Motor neuron (in vitro differentiated cells): ENCODE data around the gene SPINK8. TPM values are rescaled to one million over a fixed set of nuclear protein-coding genes. Genes with fewer than 3 reads are reported as not detected.
A peak's percentile ranks its signal among the peaks of the same experiment; 100 is the strongest.

Experiments
- ATAC-seq, 8 experiments: fragments of 200-7000 bp; cut with Tn5 transposase; replicated peaks in 6 of 8; 2 replicates each; pipeline ENCODE4 v1.8.0; 2021; ENCODE audit warnings: mild to moderate bottlenecking in 8 of 8, moderate library complexity in 8 of 8
- H3K27ac ChIP-seq, 2 donors: fragments of 250-450 bp; sonication (Bioruptor Pico); 2 replicates each; pipeline ENCODE4 v1.9.0; 2021; ENCODE audit warnings: antibody characterized with exemption in 2 of 2, mild to moderate bottlenecking in 2 of 2, moderate library complexity in 1 of 2
- H3K4me1 ChIP-seq, 2 donors: fragments of 250-450 bp; sonication (Bioruptor Pico); replicated peaks in 1 of 2; 2 replicates each; pipeline ENCODE4 v1.6.1; 2021; ENCODE audit warnings: antibody characterized with exemption in 2 of 2, mild to moderate bottlenecking in 2 of 2, moderate library complexity in 1 of 2
- H3K4me3 ChIP-seq, 5 donors: fragments of 250-450 bp; sonication (Bioruptor Pico); 2 replicates each; pipeline ENCODE4 v1.9.0; 2021; ENCODE audit warnings: antibody characterized with exemption in 5 of 5, mild to moderate bottlenecking in 5 of 5, moderate library complexity in 4 of 5
- WGBS, 10 experiments: fragments of 450-650 bp; shearing (Covaris generic); methylation state at CpG; one replicate each; pipeline ENCODE4 v1.0.0; 2022; 5-methylcytosine and 5-hydroxymethylcytosine counted together
- in situ Hi-C, 9 experiments: fragments of 400-800 bp; cut with MboI; loops; one replicate each; pipeline ENCODE4 v1.15.0; 2021; ENCODE audit warnings: low sequenced_read_pairs in 9 of 9, low pct_unique_long_range_greater_than_20kb in 2 of 9; ENCODE audit not compliant: unreplicated experiment in 9 of 9
- total RNA-seq, 8 experiments: library from RNA; unstranded; fragments of 300-600 nt; gene quantifications; 2 replicates each; pipeline versions ENCODE4 v1.2.3 to v1.2.4, GENCODE V29; 2022

Gene SPINK8
- total RNA-seq, 8 experiments from 2014 or later: not detected

DNA sequence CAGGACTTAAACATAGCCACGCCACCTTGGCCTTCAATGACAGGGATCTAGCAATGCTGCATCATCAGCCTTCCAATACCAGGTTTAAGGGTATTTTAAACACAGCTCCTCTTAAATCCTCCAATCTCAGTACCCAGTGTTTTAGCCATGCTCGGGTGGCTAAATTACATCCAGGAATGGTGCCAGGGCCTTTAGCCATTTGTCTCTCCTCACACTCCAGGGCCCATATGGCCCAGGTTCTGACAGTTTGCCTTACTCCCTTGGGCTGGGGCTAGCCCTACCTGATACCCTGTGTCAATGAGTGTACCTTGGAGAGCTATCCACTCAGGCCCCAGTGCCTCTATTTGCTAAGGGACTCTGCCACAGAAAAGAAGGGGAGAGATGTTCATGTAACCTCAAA lies 63.2 kb downstream of the SPINK8 start:
- H3K4me1 ChIP-seq: peaks cover 0 to 3% of the 10 kb centered on the region in 2 donors
- H3K27ac ChIP-seq: no peak overlapping the region
- no peak for ATAC-seq
- in situ Hi-C loops: loop anchor here in 5 of 9 experiments (10.0 to 25.0 kb wide), 2 partner anchors 164 to 167 kb away; partner anchors contain the start of genes PLXNB1 (in 5 of the 5), ATRIP (in 4 of the 5), CCDC51 (in 4 of the 5) and TMA7 (in 4 of the 5)
- 50 to 100% (median 100%) methylated on average over 1 to 2 of the region's 2 CpGs; no CpG with 5 or more reads in 3 of the 10 experiments for WGBS, 10 experiments
- H3K4me3 ChIP-seq: no peak overlapping the region

DNA sequence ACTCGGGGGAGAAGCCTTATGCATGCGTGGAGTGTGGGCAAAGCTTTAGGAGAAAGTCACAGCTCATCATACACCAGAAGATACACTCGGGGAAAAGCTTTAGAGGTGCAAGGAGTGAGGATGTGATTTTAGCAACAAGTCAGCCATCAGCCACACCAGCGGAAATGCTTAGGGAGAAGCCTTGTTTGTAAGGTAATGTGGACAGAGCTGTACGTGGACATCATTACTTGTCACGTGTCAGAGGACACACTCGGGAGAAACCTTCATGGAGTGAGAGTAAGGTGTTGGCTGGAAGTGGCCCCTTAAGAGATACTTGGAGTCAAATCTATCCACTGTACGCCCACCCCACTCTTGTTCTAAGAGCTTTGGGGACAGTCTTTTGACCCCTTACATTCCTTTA lies 63.9 kb downstream of the SPINK8 start:
- no peak for ATAC-seq
- Histone ChIP-seq H3K27ac (no peak overlapping the region), H3K4me3 (no peak overlapping the region), H3K4me1 (peaks cover 0 to 3% of the 10 kb centered on the region in 2 donors)
- WGBS, 10 experiments: 80 to 94% (median 90%) methylated on average over 1 to 6 of the region's 8 CpGs; no CpG with 5 or more reads in 5 of the 10 experiments
- in situ Hi-C loops: loop anchor here in 5 of 9 experiments (10.0 to 25.0 kb wide), 2 partner anchors 165 to 168 kb away; partner anchors contain the start of genes PLXNB1 (in 5 of the 5), ATRIP (in 4 of the 5), CCDC51 (in 4 of the 5) and TMA7 (in 4 of the 5)

DNA sequence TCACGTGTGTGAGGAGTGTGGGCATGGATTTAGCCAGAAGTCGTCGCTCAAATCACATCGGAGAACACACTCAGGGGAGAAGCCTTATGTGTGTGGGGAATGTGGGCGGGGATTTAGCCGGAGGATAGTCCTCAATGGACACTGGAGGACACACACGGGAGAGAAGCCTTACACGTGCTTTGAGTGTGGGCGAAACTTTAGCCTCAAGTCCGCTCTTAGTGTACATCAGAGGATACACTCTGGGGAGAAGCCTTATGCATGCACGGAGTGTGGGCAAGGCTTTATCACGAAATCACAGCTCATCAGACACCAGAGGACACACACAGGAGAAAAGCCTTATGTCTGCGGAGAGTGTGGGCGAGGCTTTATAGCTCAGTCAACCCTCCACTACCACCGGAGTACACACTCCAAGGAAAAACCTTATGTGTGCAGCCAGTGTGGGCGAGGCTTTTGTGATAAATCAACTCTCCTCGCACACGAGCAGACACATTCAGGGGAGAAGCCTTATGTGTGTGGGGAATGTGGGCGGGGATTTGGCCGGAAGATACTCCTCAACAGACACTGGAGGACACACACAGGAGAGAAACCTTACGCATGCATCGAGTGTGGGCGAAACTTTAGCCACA lies 64.4 kb downstream of the SPINK8 start:
- Histone ChIP-seq H3K4me3 (no peak overlapping the region), H3K4me1 (peaks cover 0 to 3% of the 10 kb centered on the region in 2 donors), H3K27ac (no peak overlapping the region)
- ATAC-seq: peak in 4 of 8 experiments; percentile 30 to 53 (median 48)
- in situ Hi-C loops: loop anchor here in 5 of 9 experiments (10.0 to 25.0 kb wide), 2 partner anchors 166 to 168 kb away; partner anchors contain the start of genes PLXNB1 (in 5 of the 5), ATRIP (in 4 of the 5), CCDC51 (in 4 of the 5) and TMA7 (in 4 of the 5)
- 77 to 100% (median 95%) methylated on average over 1 to 13 of the region's 23 CpGs; no CpG with 5 or more reads in 5 of the 10 experiments for WGBS, 10 experiments

DNA sequence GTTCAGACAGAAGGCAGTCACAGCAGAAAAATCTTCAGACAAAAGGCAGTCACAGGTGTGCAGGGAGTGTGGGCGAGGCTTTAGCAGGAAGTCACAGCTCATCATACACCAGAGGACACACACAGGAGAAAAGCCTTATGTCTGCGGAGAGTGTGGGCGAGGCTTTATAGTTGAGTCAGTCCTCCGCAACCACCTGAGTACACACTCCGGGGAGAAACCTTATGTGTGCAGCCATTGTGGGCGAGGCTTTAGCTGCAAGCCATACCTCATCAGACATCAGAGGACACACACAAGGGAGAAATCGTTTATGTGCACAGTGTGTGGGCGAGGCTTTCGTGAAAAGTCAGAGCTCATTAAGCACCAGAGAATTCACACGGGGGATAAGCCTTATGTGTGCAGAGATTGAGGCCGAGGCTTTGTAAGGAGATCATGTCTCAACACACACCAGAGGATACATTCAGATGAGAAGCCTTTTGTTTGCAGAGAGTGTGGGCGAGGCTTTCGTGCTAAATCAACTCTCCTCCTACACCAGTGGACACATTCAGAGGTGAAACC lies 65.0 kb downstream of the SPINK8 start:
- no peak overlapping the region for H3K27ac ChIP-seq

DNA sequence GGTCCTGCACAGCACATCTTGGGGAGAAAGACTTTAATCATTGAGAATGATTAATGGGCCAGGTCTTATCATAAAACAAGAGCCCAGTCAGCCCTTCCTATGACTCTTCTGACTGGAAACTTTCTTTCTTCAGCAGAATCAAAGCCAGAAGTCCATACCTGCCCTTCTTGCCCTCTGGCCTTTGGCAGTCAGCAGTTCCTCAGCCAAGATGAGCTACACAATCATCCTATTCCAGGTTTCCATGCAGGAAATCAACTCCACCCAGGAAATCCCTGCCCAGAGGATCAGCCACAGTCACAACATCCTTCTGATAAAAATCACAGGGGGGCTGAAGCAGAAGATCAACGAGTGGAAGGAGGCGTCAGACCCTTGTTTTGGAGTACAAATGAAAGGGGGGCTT lies 65.7 kb downstream of the SPINK8 start:
- ATAC-seq: no peak
- Histone ChIP-seq H3K4me3 (no peak overlapping the region), H3K27ac (no peak overlapping the region), H3K4me1 (peaks cover 0 to 3% of the 10 kb centered on the region in 2 donors)
- in situ Hi-C loops: loop anchor here in 5 of 9 experiments (10.0 to 25.0 kb wide), 2 partner anchors 167 to 170 kb away; partner anchors contain the start of genes PLXNB1 (in 5 of the 5), ATRIP (in 4 of the 5), CCDC51 (in 4 of the 5) and TMA7 (in 4 of the 5)
- WGBS, 10 experiments: 27 to 100% (median 71%) methylated on average over 1 to 2 of the region's 2 CpGs; no CpG with 5 or more reads in 6 of the 10 experiments

More for the DNA sequence above, 65.0 kb downstream of the SPINK8 start:
- no peak overlapping the region for H3K4me3 ChIP-seq
- in situ Hi-C loops: loop anchor here in 5 of 9 experiments (10.0 to 25.0 kb wide), 2 partner anchors 166 to 169 kb away; partner anchors contain the start of genes PLXNB1 (in 5 of the 5), ATRIP (in 4 of the 5), CCDC51 (in 4 of the 5) and TMA7 (in 4 of the 5)
- H3K4me1 ChIP-seq: peaks cover 0 to 3% of the 10 kb centered on the region in 2 donors
- ATAC-seq: peak in 7 of 8 experiments; percentile 25 to 65 (median 52)
- 67 to 94% (median 86%) methylated on average over 1 to 10 of the region's 13 CpGs; no CpG with 5 or more reads in 4 of the 10 experiments for WGBS, 10 experiments

DNA sequence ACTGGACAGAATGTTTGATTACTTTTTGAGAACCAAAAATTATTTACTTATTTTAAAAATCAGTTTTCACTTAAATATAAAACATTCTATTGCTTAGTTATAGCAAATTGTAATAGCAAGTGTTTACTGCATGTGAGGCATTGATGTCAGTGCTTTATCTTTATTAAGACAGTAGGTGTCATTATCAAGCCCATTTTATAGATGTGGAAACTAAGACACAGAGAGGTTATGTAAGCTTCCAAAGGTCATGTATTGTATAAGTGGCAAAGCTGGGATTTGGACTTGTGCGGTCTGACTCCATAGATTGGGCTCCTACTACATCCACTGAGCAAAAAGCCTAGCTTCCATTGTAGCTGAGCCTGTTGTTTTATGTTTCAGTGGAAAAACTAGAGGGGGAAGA lies 74.9 kb downstream of the SPINK8 start:
- ATAC-seq: no peak
- in situ Hi-C loops: loop anchor here in 4 of 9 experiments (25.0 kb wide), 1 partner anchor 179 kb away; the partner anchor contains the start of genes ATRIP (in 4 of the 4), CCDC51 (in 4 of the 4), PLXNB1 (in 4 of the 4) and TMA7 (in 4 of the 4)

More for the DNA sequence above, 74.9 kb downstream of the SPINK8 start:
- Histone ChIP-seq H3K4me1 (no peaks in the 10 kb centered on the region), H3K4me3 (no peak overlapping the region), H3K27ac (no peak overlapping the region)
- 100% methylated on average over 1 of the region's 1 CpG; no CpG with 5 or more reads in 3 of the 10 experiments for WGBS, 10 experiments

Other genes with a start within 250 kb of the SPINK8 start
- 10 to 100 TPM in 6 of 8 experiments, 1 to 10 TPM in 2; 3.7 to 33.8 (median 13.2) TPM for gene CDC25A, start 145.2 kb downstream of the SPINK8 start, total RNA-seq
- gene CAMP, start 110.2 kb downstream of the SPINK8 start, total RNA-seq: 100 to 1,000 TPM in 1 of 8 experiments, 1 to 10 TPM in 1, under 1 TPM in 1, not detected in 5; 0.70 to 488 (median 6.5) TPM
- gene ZNF589, start 92.6 kb downstream of the SPINK8 start, total RNA-seq: 10 to 100 TPM; 12.7 to 35.7 (median 18.0) TPM
- gene NME6, start 32.3 kb downstream of the SPINK8 start, total RNA-seq: 10 to 100 TPM; 17.1 to 28.5 (median 21.5) TPM
- under 1 TPM in 7 of 8 experiments, not detected in 1; 0.15 to 0.96 (median 0.38) TPM for gene FBXW12, start 38.6 kb upstream of the SPINK8 start, total RNA-seq
- 10 to 100 TPM; 20.1 to 54.4 (median 34.7) TPM for gene PLXNB1, start 96.4 kb upstream of the SPINK8 start, total RNA-seq
- gene CCDC51, start 106.5 kb upstream of the SPINK8 start, total RNA-seq: 10 to 100 TPM; 14.9 to 90.4 (median 20.4) TPM
- gene TMA7, start 106.6 kb upstream of the SPINK8 start, total RNA-seq: 100 to 1,000 TPM; 375 to 754 (median 499) TPM
- 10 to 100 TPM in 2 of 8 experiments, 1 to 10 TPM in 6; 3.9 to 11.7 (median 5.7) TPM for gene ATRIP, start 113.1 kb upstream of the SPINK8 start, total RNA-seq
- 100 to 1,000 TPM in 2 of 8 experiments, 10 to 100 TPM in 6; 70.4 to 252 (median 93.4) TPM for gene SHISA5, start 170.5 kb upstream of the SPINK8 start, total RNA-seq
- 10 to 100 TPM in 5 of 8 experiments, 1 to 10 TPM in 3; 3.1 to 36.0 (median 10.4) TPM for gene PFKFB4, start 223.1 kb upstream of the SPINK8 start, total RNA-seq
- under 1 TPM; 0.11 to 0.66 (median 0.41) TPM for gene UCN2, start 230.1 kb upstream of the SPINK8 start, total RNA-seq